Suprapubic skin (tissue), 4 donors: ENCODE measurements around the gene MED12L. TPM values are rescaled to one million over a fixed set of nuclear protein-coding genes. Genes with fewer than 3 reads are reported as not detected.

Source experiments
- DNase-seq, 2 donors: peaks; one replicate each; pipeline ENCODE4 v3.0.0-alpha.2; 2019; ENCODE audit warnings: low spot score in 2 of 2
- H3K27ac ChIP-seq: fragments of 200-600 bp; sonication (generic); one replicate; pipeline ENCODE4 v1.5.1; 2019
- H3K27me3 ChIP-seq: fragments of 200-600 bp; sonication (generic); one replicate; pipeline ENCODE4 v1.5.1; 2019
- H3K36me3 ChIP-seq: fragments of 200-600 bp; sonication (generic); one replicate; pipeline ENCODE4 v1.5.1; 2019
- H3K4me1 ChIP-seq: fragments of 200-600 bp; sonication (generic); one replicate; pipeline ENCODE4 v1.5.1; 2019
- H3K4me3 ChIP-seq: fragments of 200-600 bp; sonication (generic); one replicate; pipeline ENCODE4 v1.5.1; 2019; ENCODE audit warnings: mild to moderate bottlenecking
- H3K9me3 ChIP-seq: fragments of 200-600 bp; sonication (generic); one replicate; pipeline ENCODE4 v1.5.1; 2019
- CTCF ChIP-seq, 2 donors: fragments of 200-600 bp in 1 of 2; fragments of 450-650 bp in 1 of 2; sonication (generic) in 1 of 2; IDR thresholded peaks; one replicate each; pipeline ENCODE4 v1.5.1; 2016 to 2019; ENCODE audit warnings: antibody characterized with exemption in 2 of 2, mild to moderate bottlenecking in 1 of 2, moderate library complexity in 1 of 2
- EP300 ChIP-seq: sonication (generic); formaldehyde crosslinking; IDR thresholded peaks from one replicate; pipeline ENCODE4 v1.6.1; 2017; ENCODE audit warnings: antibody characterized with exemption
- POLR2A ChIP-seq, 2 donors: fragments of 450-650 bp; IDR thresholded peaks; one replicate each; pipeline ENCODE4 v1.6.1; 2017; ENCODE audit warnings: antibody characterized with exemption in 2 of 2, mild to moderate bottlenecking in 2 of 2, moderate library complexity in 2 of 2
- POLR2AphosphoS5 ChIP-seq, 3 donors: sonication (generic); formaldehyde crosslinking; IDR thresholded peaks; one replicate each; pipeline ENCODE4 v1.6.1; 2017; ENCODE audit warnings: antibody characterized with exemption in 3 of 3
- WGBS: methylation state at CpG from one replicate; pipeline ENCODE4 v1.1.5; 2018; 5-methylcytosine and 5-hydroxymethylcytosine counted together
- total RNA-seq, 4 donors: library from RNA; depleted of rRNA; stranded (reverse); fragments of >200 nt; gene quantifications; one replicate each; pipeline ENCODE4 v1.1.0, GENCODE V29; 2016

Gene MED12L
- total RNA-seq, 4 donors from 2014 or later: 0.08 to 0.80 (median 0.22) TPM

DNA sequence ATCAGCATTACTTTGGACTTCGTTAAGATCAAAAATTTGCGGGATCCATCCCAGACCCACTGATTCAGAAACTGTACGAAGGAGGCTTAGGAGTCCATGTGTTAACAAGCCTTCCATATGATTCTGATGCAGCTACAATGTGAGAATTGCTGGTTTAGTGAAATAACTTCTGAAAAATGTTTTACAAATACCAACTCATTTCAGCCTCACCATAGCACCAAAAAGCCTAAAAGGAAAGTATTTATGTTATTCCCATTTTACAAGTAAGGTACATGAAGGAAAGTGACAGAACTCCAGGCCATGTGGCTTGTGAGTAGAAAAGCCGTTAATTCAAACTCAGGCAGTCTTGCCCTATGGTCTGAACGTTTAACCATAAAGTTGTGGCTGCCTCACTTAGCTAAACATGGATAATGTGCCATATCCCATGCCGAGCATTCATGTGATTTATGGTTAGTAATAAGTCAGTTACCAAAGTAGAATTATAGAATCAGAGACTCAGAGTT, 376.9 kb downstream of the MED12L start:
- Histone ChIP-seq H3K9me3 (no peaks in the 10 kb centered on the region), H3K36me3 (no peaks in the 10 kb centered on the region), H3K27ac (no peak overlapping the region), H3K27me3 (no peaks in the 10 kb centered on the region), H3K4me3 (no peak overlapping the region), H3K4me1 (no peaks in the 10 kb centered on the region)
- WGBS: 80% methylated on average over 6 of the region's 6 CpGs
- no peak for DNase-seq
- TF ChIP-seq EP300: no peak

DNA sequence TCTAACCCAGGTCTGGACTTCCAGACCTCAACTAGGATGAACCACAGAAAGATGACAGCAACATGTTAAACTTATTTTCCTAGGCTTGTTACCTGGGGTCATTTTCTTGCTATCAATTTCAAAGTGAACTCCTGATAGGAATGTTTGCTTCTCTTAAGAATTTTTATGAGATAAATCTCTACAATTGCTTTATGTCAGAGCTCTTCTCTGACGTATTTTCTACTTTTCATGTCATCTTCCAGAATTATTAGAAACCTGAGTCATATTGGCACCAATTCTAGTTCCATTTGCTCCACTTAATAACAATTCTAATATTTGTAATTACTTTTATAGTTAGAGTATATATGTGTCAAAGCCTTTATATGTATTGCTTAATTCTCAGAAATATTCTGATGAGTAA, 377.5 kb downstream of the MED12L start:
- no peaks in the 10 kb centered on the region for H3K4me1 ChIP-seq
- no peak overlapping the region for H3K4me3 ChIP-seq
- no peaks in the 10 kb centered on the region for H3K36me3 ChIP-seq
- TF ChIP-seq EP300 (no peak), CTCF (IDR thresholded peaks at IDR 0.05) (no peak), POLR2A (IDR thresholded peaks at IDR 0.05) (no peak), POLR2AphosphoS5 (IDR thresholded peaks at IDR 0.05) (no peak)
- no peak for DNase-seq
- WGBS: 46% methylated on average over 1 of the region's 1 CpG
- no peaks in the 10 kb centered on the region for H3K9me3 ChIP-seq
- no peak overlapping the region for H3K27ac ChIP-seq
- no peaks in the 10 kb centered on the region for H3K27me3 ChIP-seq

GRCh38 chr3:151467069-151467468, 381.6 kb downstream of the MED12L start:
- Histone ChIP-seq H3K4me1 (no peaks in the 10 kb centered on the region), H3K27ac (no peak overlapping the region), H3K27me3 (no peaks in the 10 kb centered on the region), H3K4me3 (no peak overlapping the region), H3K9me3 (no peaks in the 10 kb centered on the region), H3K36me3 (no peaks in the 10 kb centered on the region)
- DNase-seq: no peak
- WGBS: 86% methylated on average over 1 of the region's 1 CpG
- TF ChIP-seq CTCF (IDR thresholded peaks at IDR 0.05): no peak
- TF ChIP-seq EP300: no peak
- TF ChIP-seq POLR2AphosphoS5 (IDR thresholded peaks at IDR 0.05): no peak
- no peak for TF ChIP-seq POLR2A (IDR thresholded peaks at IDR 0.05)

- Histone ChIP-seq H3K27me3 (no peaks in the 10 kb centered on the region), H3K9me3 (no peaks in the 10 kb centered on the region), H3K36me3 (no peaks in the 10 kb centered on the region), H3K27ac (no peak overlapping the region), H3K4me3 (no peak overlapping the region), H3K4me1 (no peaks in the 10 kb centered on the region)
- no peak for TF ChIP-seq POLR2A (IDR thresholded peaks at IDR 0.05)
- TF ChIP-seq CTCF (IDR thresholded peaks at IDR 0.05): peak; percentile 47 to 80
- WGBS: 58% methylated on average over 9 of the region's 9 CpGs
- DNase-seq: no peak
Observed at GRCh38 chr3:151468284-151468917, 382.9 kb downstream of the MED12L start.

- Histone ChIP-seq H3K27me3 (no peaks in the 10 kb centered on the region), H3K4me1 (no peaks in the 10 kb centered on the region), H3K36me3 (no peaks in the 10 kb centered on the region), H3K9me3 (no peaks in the 10 kb centered on the region), H3K27ac (no peak overlapping the region), H3K4me3 (no peak overlapping the region)
- DNase-seq: no peak
- WGBS: 98% methylated on average over 7 of the region's 7 CpGs
- TF ChIP-seq POLR2A (IDR thresholded peaks at IDR 0.05) (no peak), POLR2AphosphoS5 (IDR thresholded peaks at IDR 0.05) (no peak), CTCF (IDR thresholded peaks at IDR 0.05) (no peak), EP300 (no peak)
Observed at GRCh38 chr3:151476344-151477018, 391.0 kb downstream of the MED12L start.
